ENCODE data around the gene HPGDS.

The HPGDS gene

DNA sequence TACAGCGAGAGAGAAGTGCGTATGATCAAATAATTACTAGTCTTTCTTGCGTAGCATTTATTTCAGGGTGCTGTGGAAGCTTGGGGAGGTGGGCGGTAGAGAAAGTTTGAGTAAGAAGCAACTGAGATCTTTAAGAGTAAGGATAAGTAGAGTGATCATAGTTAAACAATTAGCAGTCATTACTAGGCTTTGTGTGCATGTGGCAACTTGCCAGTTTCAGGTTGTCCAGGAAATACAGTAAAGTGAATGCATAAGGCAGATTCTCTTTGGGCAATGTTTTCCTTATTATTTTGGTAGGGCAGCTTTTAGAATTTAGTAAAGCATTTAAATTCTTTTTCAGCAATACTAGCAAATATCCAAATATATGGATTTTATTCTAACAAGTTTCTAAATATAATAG lies 57.0 kb downstream of the HPGDS start:
- ChIA-PET POLR2A (no interaction called here), CTCF (no interaction called here)
- Histone ChIP-seq H3K4me1 (ENCODE audit: control insufficient read depth, insufficient read depth, low read length) (no peaks in the 10 kb centered on the region), H3K27ac (ENCODE audit: extremely low read depth, low read depth, low read length) (no peak overlapping the region), H3K9me3 (ENCODE audit: control insufficient read depth, insufficient read depth, low read depth, low read length) (no peaks in the 10 kb centered on the region), H3K36me3 (ENCODE audit: control insufficient read depth in 2 of 2, insufficient read depth in 1 of 2, low read length in 2 of 2) (peaks cover 12 to 75% of the 10 kb centered on the region in 2 experiments), H3K4me3 (ENCODE audit: low read depth, low read length) (no peak overlapping the region)
- no peak for TF ChIP-seq ZNF561 (tag by site-specific recombination; IDR thresholded peaks at IDR 0.05; ENCODE audit: borderline replicate concordance)
- TF ChIP-seq ZNF791 (tag by site-specific recombination; IDR thresholded peaks at IDR 0.05) = no peak
- TF ChIP-seq ZNF223 (tag by site-specific recombination; IDR thresholded peaks at IDR 0.05) = no peak
- TF ChIP-seq ZNF433 (tag by site-specific recombination; IDR thresholded peaks at IDR 0.05; ENCODE audit: low read depth) = no peak
- no peak for TF ChIP-seq SETDB1 (IDR thresholded peaks at IDR 0.05; ENCODE audit: insufficient read length, low read length)
- no peak for TF ChIP-seq ZNF169 (tag by site-specific recombination; IDR thresholded peaks at IDR 0.05)
- no peak for TF ChIP-seq GLIS2 (tag by site-specific recombination; IDR thresholded peaks at IDR 0.05)

DNA sequence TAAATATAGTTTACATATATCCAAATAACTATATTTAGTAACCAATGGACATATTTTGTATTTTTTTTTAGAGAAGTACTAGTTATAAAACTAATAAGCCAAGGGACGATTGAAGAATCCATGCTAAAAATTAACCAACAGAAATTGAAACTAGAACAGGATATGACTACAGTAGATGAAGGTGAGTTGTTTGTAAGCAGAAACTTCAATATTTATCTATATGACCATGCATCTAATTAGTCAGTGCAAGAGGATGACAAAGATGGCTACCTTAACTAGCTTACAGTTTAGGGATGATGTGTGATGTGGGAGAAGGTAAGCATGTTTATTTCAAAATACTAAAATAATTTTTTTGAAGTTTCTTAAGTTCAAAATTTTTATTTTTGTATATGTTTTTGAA lies 57.7 kb downstream of the HPGDS start:
- Histone ChIP-seq H3K36me3 (ENCODE audit: control insufficient read depth in 2 of 2, insufficient read depth in 1 of 2, low read length in 2 of 2) (peaks cover 13 to 72% of the 10 kb centered on the region in 2 experiments), H3K4me3 (ENCODE audit: low read depth, low read length) (no peak overlapping the region), H3K9me3 (ENCODE audit: control insufficient read depth, insufficient read depth, low read depth, low read length) (no peaks in the 10 kb centered on the region), H3K27ac (ENCODE audit: extremely low read depth, low read depth, low read length) (no peak overlapping the region), H3K4me1 (ENCODE audit: control insufficient read depth, insufficient read depth, low read length) (no peaks in the 10 kb centered on the region)
- ChIA-PET POLR2A (no interaction called here), CTCF (no interaction called here)
- no peak for TF ChIP-seq ZSCAN16 (tag by site-specific recombination; IDR thresholded peaks at IDR 0.05)
- TF ChIP-seq ZFP41 (tag by site-specific recombination; IDR thresholded peaks at IDR 0.05; ENCODE audit: borderline replicate concordance) = no peak
- no peak for TF ChIP-seq ZNF335 (tag by site-specific recombination; conservative IDR thresholded peaks at IDR 0.05)
- no peak for TF ChIP-seq ZNF23 (tag by site-specific recombination; IDR thresholded peaks at IDR 0.05; ENCODE audit: borderline replicate concordance)
- no peak for TF ChIP-seq ZNF560 (tag by site-specific recombination; IDR thresholded peaks at IDR 0.05; ENCODE audit: borderline replicate concordance)
- TF ChIP-seq, protein P1, sequence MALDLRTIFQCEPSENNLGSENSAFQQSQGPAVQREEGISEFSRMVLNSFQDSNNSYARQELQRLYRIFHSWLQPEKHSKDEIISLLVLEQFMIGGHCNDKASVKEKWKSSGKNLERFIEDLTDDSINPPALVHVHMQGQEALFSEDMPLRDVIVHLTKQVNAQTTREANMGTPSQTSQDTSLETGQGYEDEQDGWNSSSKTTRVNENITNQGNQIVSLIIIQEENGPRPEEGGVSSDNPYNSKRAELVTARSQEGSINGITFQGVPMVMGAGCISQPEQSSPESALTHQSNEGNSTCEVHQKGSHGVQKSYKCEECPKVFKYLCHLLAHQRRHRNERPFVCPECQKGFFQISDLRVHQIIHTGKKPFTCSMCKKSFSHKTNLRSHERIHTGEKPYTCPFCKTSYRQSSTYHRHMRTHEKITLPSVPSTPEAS (tag by site-specific recombination; IDR thresholded peaks at IDR 0.05) = no peak
- TF ChIP-seq ZNF544 (tag by site-specific recombination; IDR thresholded peaks at IDR 0.05) = no peak
- TF ChIP-seq, protein P2, sequence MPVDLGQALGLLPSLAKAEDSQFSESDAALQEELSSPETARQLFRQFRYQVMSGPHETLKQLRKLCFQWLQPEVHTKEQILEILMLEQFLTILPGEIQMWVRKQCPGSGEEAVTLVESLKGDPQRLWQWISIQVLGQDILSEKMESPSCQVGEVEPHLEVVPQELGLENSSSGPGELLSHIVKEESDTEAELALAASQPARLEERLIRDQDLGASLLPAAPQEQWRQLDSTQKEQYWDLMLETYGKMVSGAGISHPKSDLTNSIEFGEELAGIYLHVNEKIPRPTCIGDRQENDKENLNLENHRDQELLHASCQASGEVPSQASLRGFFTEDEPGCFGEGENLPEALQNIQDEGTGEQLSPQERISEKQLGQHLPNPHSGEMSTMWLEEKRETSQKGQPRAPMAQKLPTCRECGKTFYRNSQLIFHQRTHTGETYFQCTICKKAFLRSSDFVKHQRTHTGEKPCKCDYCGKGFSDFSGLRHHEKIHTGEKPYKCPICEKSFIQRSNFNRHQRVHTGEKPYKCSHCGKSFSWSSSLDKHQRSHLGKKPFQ (tag by site-specific recombination; IDR thresholded peaks at IDR 0.05) = no peak
- TF ChIP-seq SETDB1 (IDR thresholded peaks at IDR 0.05; ENCODE audit: insufficient read length, low read length) = no peak
- no peak for TF ChIP-seq BCL11A (tag by site-specific recombination; IDR thresholded peaks at IDR 0.05; ENCODE audit: low read depth)
- TF ChIP-seq, protein P3, sequence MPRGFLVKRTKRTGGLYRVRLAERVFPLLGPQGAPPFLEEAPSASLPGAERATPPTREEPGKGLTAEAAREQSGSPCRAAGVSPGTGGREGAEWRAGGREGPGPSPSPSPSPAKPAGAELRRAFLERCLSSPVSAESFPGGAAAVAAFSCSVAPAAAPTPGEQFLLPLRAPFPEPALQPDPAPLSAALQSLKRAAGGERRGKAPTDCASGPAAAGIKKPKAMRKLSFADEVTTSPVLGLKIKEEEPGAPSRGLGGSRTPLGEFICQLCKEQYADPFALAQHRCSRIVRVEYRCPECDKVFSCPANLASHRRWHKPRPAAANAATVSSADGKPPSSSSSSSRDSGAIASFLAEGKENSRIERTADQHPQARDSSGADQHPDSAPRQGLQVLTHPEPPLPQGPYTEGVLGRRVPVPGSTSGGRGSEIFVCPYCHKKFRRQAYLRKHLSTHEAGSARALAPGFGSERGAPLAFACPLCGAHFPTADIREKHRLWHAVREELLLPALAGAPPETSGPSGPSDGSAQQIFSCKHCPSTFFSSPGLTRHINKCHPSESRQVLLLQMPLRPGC (tag by site-specific recombination; IDR thresholded peaks at IDR 0.05) = no peak
- TF ChIP-seq, protein P4, sequence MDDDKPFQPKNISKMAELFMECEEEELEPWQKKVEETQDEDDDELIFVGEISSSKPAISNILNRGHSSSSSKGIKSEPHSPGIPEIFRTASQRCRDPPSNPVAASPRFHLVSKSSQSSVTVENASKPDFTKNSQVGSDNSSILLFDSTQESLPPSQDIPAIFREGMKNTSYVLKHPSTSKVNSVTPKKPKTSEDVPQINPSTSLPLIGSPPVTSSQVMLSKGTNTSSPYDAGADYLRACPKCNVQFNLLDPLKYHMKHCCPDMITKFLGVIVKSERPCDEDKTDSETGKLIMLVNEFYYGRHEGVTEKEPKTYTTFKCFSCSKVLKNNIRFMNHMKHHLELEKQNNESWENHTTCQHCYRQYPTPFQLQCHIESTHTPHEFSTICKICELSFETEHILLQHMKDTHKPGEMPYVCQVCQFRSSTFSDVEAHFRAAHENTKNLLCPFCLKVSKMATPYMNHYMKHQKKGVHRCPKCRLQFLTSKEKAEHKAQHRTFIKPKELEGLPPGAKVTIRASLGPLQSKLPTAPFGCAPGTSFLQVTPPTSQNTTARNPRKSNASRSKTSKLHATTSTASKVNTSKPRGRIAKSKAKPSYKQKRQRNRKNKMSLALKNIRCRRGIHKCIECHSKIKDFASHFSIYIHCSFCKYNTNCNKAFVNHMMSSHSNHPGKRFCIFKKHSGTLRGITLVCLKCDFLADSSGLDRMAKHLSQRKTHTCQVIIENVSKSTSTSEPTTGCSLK (tag by site-specific recombination; IDR thresholded peaks at IDR 0.05) = no peak
- no peak for TF ChIP-seq ZBTB48 (tag by site-specific recombination; IDR thresholded peaks at IDR 0.05)
- no peak for TF ChIP-seq ZNF394 (tag by site-specific recombination; IDR thresholded peaks at IDR 0.05; ENCODE audit: borderline replicate concordance)
